ENCODE measurements around the gene POLL. TPM values are rescaled to one million over a fixed set of nuclear protein-coding genes. Genes with fewer than 3 reads are reported as not detected.

POLL gene
- total RNA-seq, 6 experiments from 2014 or later, result 19.3 to 20.9 (median 19.7) TPM

GRCh38 chr10:101559596-101560297 lies 28.3 kb downstream of the POLL start:
- Mint-ChIP-seq H3K36me3 (ENCODE audit: low read depth) (peaks cover 6% of the 10 kb centered on the region; the same call in 1 of the 2 replicates), H3K27me3 (ENCODE audit: insufficient read depth) (peaks cover 23% of the 10 kb centered on the region), H3K4me1 (ENCODE audit: low read depth) (peaks cover 13% of the 10 kb centered on the region), H3K27ac (no peak overlapping the region), H3K4me3 (no peak overlapping the region), H3K9me3 (no peaks in the 10 kb centered on the region)
- TF ChIP-seq CTCF (IDR thresholded peaks at IDR 0.05), result no peak
- DNase-seq, result no peak

- H3K27ac Mint-ChIP-seq, result no peak overlapping the region
- DNase-seq, result no peak
- peaks cover 6% of the 10 kb centered on the region; the same call in 1 of the 2 replicates for H3K36me3 Mint-ChIP-seq (ENCODE audit: low read depth)
- peaks cover 23% of the 10 kb centered on the region for H3K27me3 Mint-ChIP-seq (ENCODE audit: insufficient read depth)
- TF ChIP-seq CTCF (IDR thresholded peaks at IDR 0.05), result no peak
- H3K9me3 Mint-ChIP-seq, result no peaks in the 10 kb centered on the region
- peaks cover 13% of the 10 kb centered on the region for H3K4me1 Mint-ChIP-seq (ENCODE audit: low read depth)
- H3K4me3 Mint-ChIP-seq, result no peak overlapping the region
Measured at GRCh38 chr10:101558671-101559595, 29.1 kb downstream of the POLL start.

GRCh38 chr10:101558204-101558603 lies 29.9 kb downstream of the POLL start:
- Mint-ChIP-seq H3K27ac (no peak overlapping the region), H3K4me1 (ENCODE audit: low read depth) (peaks cover 13% of the 10 kb centered on the region), H3K36me3 (ENCODE audit: low read depth) (peaks cover 6% of the 10 kb centered on the region; the same call in 1 of the 2 replicates), H3K9me3 (no peaks in the 10 kb centered on the region), H3K4me3 (no peak overlapping the region), H3K27me3 (ENCODE audit: insufficient read depth) (peaks cover 21% of the 10 kb centered on the region)
- TF ChIP-seq CTCF (IDR thresholded peaks at IDR 0.05), result no peak
- no peak for DNase-seq

GRCh38 chr10:101557541-101557940 lies 30.5 kb downstream of the POLL start:
- peaks cover 12% of the 10 kb centered on the region for H3K36me3 Mint-ChIP-seq (ENCODE audit: low read depth)
- H3K27me3 Mint-ChIP-seq (ENCODE audit: insufficient read depth), result peaks cover 14% of the 10 kb centered on the region
- H3K27ac Mint-ChIP-seq, result no peak overlapping the region; the same call in 1 of the 2 replicates
- H3K4me1 Mint-ChIP-seq (ENCODE audit: low read depth), result peaks cover 13% of the 10 kb centered on the region
- no peak for TF ChIP-seq CTCF (IDR thresholded peaks at IDR 0.05)
- H3K9me3 Mint-ChIP-seq, result no peaks in the 10 kb centered on the region
- no peak for DNase-seq
- H3K4me3 Mint-ChIP-seq, result no peak overlapping the region

- no peak for TF ChIP-seq CTCF (IDR thresholded peaks at IDR 0.05)
- H3K4me3 Mint-ChIP-seq, result no peak overlapping the region
- peaks cover 27% of the 10 kb centered on the region for H3K36me3 Mint-ChIP-seq (ENCODE audit: low read depth)
- no peak for DNase-seq
- no peaks in the 10 kb centered on the region for H3K4me1 Mint-ChIP-seq (ENCODE audit: low read depth)
- no peaks in the 10 kb centered on the region for H3K9me3 Mint-ChIP-seq
- H3K27ac Mint-ChIP-seq, result no peak overlapping the region
- peaks cover 1% of the 10 kb centered on the region; the same call in 1 of the 2 replicates for H3K27me3 Mint-ChIP-seq (ENCODE audit: insufficient read depth)
Measured at GRCh38 chr10:101552442-101552841, 35.6 kb downstream of the POLL start.

All from HFFc6 (cell line).